GM12872 (cell line): ENCODE results near the gene MEGF9.

Source experiments
- TF ChIP-seq, protein P1 (sequence below): IDR thresholded peaks from 3 replicates; pipeline ENCODE4 v1.5.1; 2011; ENCODE audit warnings: low read depth, mild to moderate bottlenecking, low read length, moderate library complexity; ENCODE audit not compliant: insufficient read depth

Gene MEGF9

DNA sequence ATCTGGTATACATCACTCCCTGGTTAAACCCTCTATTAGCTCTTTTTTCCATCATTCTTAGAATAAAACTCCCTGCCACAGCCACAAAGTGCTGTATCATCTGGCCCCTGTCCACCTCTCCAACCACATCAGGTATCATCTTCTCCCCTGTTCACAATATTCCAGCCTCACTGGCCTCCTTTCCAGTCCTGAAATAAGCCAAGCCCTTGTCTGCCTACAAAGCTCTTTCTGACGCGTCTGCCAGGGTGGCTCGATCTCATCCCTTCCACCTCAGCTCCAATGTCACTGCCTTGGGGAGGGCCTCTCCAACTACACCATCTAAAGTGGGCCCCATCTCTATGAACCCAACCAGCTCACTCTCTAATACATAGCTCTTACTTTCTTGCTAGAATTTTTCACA is 155.8 kb downstream of the MEGF9 start:
- TF ChIP-seq, protein P1, sequence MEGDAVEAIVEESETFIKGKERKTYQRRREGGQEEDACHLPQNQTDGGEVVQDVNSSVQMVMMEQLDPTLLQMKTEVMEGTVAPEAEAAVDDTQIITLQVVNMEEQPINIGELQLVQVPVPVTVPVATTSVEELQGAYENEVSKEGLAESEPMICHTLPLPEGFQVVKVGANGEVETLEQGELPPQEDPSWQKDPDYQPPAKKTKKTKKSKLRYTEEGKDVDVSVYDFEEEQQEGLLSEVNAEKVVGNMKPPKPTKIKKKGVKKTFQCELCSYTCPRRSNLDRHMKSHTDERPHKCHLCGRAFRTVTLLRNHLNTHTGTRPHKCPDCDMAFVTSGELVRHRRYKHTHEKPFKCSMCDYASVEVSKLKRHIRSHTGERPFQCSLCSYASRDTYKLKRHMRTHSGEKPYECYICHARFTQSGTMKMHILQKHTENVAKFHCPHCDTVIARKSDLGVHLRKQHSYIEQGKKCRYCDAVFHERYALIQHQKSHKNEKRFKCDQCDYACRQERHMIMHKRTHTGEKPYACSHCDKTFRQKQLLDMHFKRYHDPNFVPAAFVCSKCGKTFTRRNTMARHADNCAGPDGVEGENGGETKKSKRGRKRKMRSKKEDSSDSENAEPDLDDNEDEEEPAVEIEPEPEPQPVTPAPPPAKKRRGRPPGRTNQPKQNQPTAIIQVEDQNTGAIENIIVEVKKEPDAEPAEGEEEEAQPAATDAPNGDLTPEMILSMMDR: no peak

DNA sequence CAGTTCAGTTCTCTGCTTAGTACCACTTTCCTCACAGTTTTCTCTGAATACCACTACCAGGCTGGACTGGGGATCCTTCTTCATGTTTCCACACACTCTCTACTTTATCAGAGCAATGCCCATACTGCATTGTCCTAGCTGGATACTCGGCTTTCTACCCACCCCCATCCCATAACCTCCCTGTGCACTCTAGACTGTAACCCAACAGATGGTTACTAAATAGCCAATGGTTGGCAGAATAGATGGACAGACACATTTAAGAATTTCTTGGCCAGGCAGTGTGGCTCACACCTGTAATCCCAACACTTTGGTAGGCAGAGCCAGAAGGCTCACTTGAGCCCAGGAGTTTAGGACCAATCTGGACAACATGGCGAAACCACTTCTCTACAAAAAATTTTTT is 157.1 kb downstream of the MEGF9 start:
- TF ChIP-seq, protein P1: no peak

DNA sequence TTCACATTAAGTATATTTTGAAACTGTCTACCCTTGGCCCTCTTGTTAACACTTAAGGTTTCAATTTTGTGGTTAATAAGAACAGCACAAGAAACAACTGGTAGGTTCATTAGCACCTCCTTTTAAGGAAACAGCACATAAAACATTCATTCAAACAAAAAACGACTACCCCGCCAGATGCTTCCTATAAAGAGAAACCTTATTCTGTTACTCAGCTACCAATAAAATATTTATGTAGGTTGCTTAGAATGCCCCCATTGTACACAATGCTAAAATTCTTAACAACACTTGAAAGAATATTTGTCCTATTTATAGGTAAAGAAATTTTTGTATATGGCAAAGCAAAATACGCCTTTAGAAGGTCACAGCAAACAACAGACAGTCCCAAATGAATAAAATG is 157.5 kb downstream of the MEGF9 start:
- TF ChIP-seq, protein P1: no peak

DNA sequence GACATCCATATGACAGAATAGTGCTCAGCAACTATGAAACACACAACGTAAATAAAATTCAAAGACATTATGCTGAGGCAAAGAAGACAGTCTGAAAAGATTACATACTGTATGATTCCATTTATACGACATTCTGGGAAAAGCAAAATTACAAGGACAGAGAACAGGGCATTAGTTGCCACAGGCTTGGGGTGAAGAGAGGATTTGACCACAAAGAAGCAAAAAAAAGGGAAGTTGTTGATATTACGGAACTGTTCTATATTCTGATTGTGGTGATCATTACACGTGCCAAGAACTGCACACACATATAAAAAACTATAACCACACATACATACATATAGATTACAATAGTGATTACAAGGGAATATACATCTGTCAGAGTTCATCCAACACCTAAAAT is 158.4 kb downstream of the MEGF9 start:
- TF ChIP-seq, protein P1: no peak
